Peyer's patch (tissue), 4 donors: ENCODE data around the gene CDIP1. TPM values are rescaled to one million over a fixed set of nuclear protein-coding genes. Genes with fewer than 3 reads are reported as not detected.

Source experiments
- DNase-seq, 3 donors: peaks; one replicate each; pipeline ENCODE4 v3.0.0-alpha.2; 2017 to 2019
- H3K27ac ChIP-seq, 4 donors: fragments of 200-600 bp; sonication (generic); one replicate each; pipeline ENCODE4 v1.5.1; 2016 to 2019
- H3K27me3 ChIP-seq, 2 donors: fragments of 200-600 bp; sonication (generic); one replicate each; pipeline ENCODE4 v1.5.1; 2019
- H3K36me3 ChIP-seq, 3 donors: fragments of 200-600 bp; sonication (generic); one replicate each; pipeline ENCODE4 v1.5.1; 2016 to 2019
- H3K4me1 ChIP-seq, 4 donors: fragments of 200-600 bp; sonication (generic); one replicate each; pipeline ENCODE4 v1.5.1; 2016 to 2019
- H3K4me3 ChIP-seq, 4 donors: fragments of 200-600 bp; sonication (generic); 1 replicate in 3 of 4; 2 replicates in 1 of 4; pipeline ENCODE4 v1.5.1; 2016 to 2019; ENCODE audit warnings: mild to moderate bottlenecking in 1 of 4
- H3K9me3 ChIP-seq, 4 donors: fragments of 200-600 bp; sonication (generic); one replicate each; pipeline ENCODE4 v1.5.1; 2016 to 2019; ENCODE audit warnings: mild to moderate bottlenecking in 1 of 4
- CTCF ChIP-seq, 6 experiments: fragments of 450-650 bp in 4 of 6; fragments of 200-600 bp in 2 of 6; sonication (generic) in 1 of 6; IDR thresholded peaks; one replicate each; pipeline ENCODE4 v1.5.1; 2017 to 2019; ENCODE audit warnings: antibody characterized with exemption in 6 of 6, mild to moderate bottlenecking in 3 of 6, moderate library complexity in 1 of 6
- POLR2A ChIP-seq, 2 donors: fragments of 450-650 bp; IDR thresholded peaks; one replicate each; pipeline ENCODE4 v1.5.1; 2017; ENCODE audit warnings: antibody characterized with exemption in 2 of 2, mild to moderate bottlenecking in 2 of 2, moderate library complexity in 2 of 2
- total RNA-seq, 4 donors: library from RNA; depleted of rRNA; stranded (reverse); fragments of >200 nt; gene quantifications; one replicate each; pipeline ENCODE4 v1.1.0, GENCODE V29; 2016

The CDIP1 gene
- total RNA-seq, 4 donors from 2014 or later = 21.5 to 45.0 (median 39.0) TPM

- TF ChIP-seq POLR2A (IDR thresholded peaks at IDR 0.05) = no peak
- no peak for TF ChIP-seq CTCF (IDR thresholded peaks at IDR 0.05)
Measured at GRCh38 chr16:4524571-4524970, 14.0 kb downstream of the CDIP1 start.

GRCh38 chr16:4523686-4524085 is 14.9 kb downstream of the CDIP1 start:
- TF ChIP-seq CTCF (IDR thresholded peaks at IDR 0.05) (no peak), POLR2A (IDR thresholded peaks at IDR 0.05) (no peak)
- Histone ChIP-seq H3K36me3 (peaks cover 0 to 12% (median 0%) of the 10 kb centered on the region in 3 donors), H3K27me3 (no peaks in the 10 kb centered on the region), H3K4me3 (no peak overlapping the region), H3K9me3 (no peaks in the 10 kb centered on the region), H3K27ac (no peak overlapping the region), H3K4me1 (peaks cover 0 to 14% (median 0%) of the 10 kb centered on the region in 4 donors)
- no peak for DNase-seq

More at GRCh38 chr16:4524571-4524970, 14.0 kb downstream of the CDIP1 start:
- peaks cover 0 to 14% (median 2%) of the 10 kb centered on the region in 4 donors for H3K4me1 ChIP-seq
- H3K36me3 ChIP-seq = peaks cover 0 to 12% (median 0%) of the 10 kb centered on the region in 3 donors
- DNase-seq = no peak
- H3K4me3 ChIP-seq = no peak overlapping the region
- H3K27me3 ChIP-seq = no peaks in the 10 kb centered on the region
- no peaks in the 10 kb centered on the region for H3K9me3 ChIP-seq
- H3K27ac ChIP-seq = no peak overlapping the region

GRCh38 chr16:4522051-4522581 is 16.5 kb downstream of the CDIP1 start:
- Histone ChIP-seq H3K4me1 (peaks cover 0 to 14% (median 0%) of the 10 kb centered on the region in 4 donors), H3K36me3 (peaks cover 0 to 12% (median 0%) of the 10 kb centered on the region in 3 donors)

GRCh38 chr16:4520913-4521312 is 17.7 kb downstream of the CDIP1 start:
- H3K27ac ChIP-seq = no peak overlapping the region
- peaks cover 0 to 20% (median 0%) of the 10 kb centered on the region in 4 donors for H3K4me1 ChIP-seq
- TF ChIP-seq CTCF (IDR thresholded peaks at IDR 0.05) (no peak), POLR2A (IDR thresholded peaks at IDR 0.05) (no peak)
- no peaks in the 10 kb centered on the region for H3K27me3 ChIP-seq
- H3K36me3 ChIP-seq = peaks cover 0 to 12% (median 0%) of the 10 kb centered on the region in 3 donors
- no peaks in the 10 kb centered on the region for H3K9me3 ChIP-seq
- DNase-seq = no peak
- no peak overlapping the region for H3K4me3 ChIP-seq

More at GRCh38 chr16:4522051-4522581, 16.5 kb downstream of the CDIP1 start:
- Histone ChIP-seq H3K9me3 (no peaks in the 10 kb centered on the region), H3K27me3 (no peaks in the 10 kb centered on the region), H3K27ac (no peak overlapping the region), H3K4me3 (no peak overlapping the region)
- no peak for TF ChIP-seq POLR2A (IDR thresholded peaks at IDR 0.05)
- TF ChIP-seq CTCF (IDR thresholded peaks at IDR 0.05) = no peak
- DNase-seq = no peak

GRCh38 chr16:4519274-4520058 is 19.1 kb downstream of the CDIP1 start:
- Histone ChIP-seq H3K4me3 (no peak overlapping the region), H3K4me1 (peaks cover 4 to 17% (median 8%) of the 10 kb centered on the region in 4 donors), H3K36me3 (peaks cover 0 to 12% (median 0%) of the 10 kb centered on the region in 3 donors), H3K27me3 (no peaks in the 10 kb centered on the region), H3K9me3 (no peaks in the 10 kb centered on the region), H3K27ac (no peak overlapping the region)
- TF ChIP-seq POLR2A (IDR thresholded peaks at IDR 0.05) = no peak
- TF ChIP-seq CTCF (IDR thresholded peaks at IDR 0.05) = no peak
- DNase-seq = no peak
